HCT116 (cell line): ENCODE measurements around the gene GALNT11. TPM values are rescaled to one million over a fixed set of nuclear protein-coding genes. Genes with fewer than 3 reads are reported as not detected.

ENCODE experiments used
- ATAC-seq: fragments of 200-7000 bp; cut with Tn5 transposase; 2 replicates; pipeline ENCODE4 v1.9.1; 2020; ENCODE audit warnings: mild to moderate bottlenecking, moderate library complexity
- BruUV-seq: library from RNA; stranded (reverse); fragments of 400-500 nt; replicated peaks from 2 replicates; lab custom pipeline; 2021; lab: Mats Ljungman, UMichigan
- CTCF ChIA-PET: fragments of 300-600 bp; sonication (Branson Sonifier 250); formaldehyde crosslinking; loops from one replicate; lab custom pipeline; 2021; ENCODE audit warnings: antibody characterized with exemption; lab: Charles Lee
- POLR2A ChIA-PET: fragments of 300-600, 350-600 bp; sonication (Branson Sonifier 250); formaldehyde crosslinking; loops from one replicate; lab custom pipeline; 2021; ENCODE audit warnings: antibody characterized with exemption; lab: Charles Lee
- RAD21 ChIA-PET, 2 experiments: fragments of 300-600 bp; sonication (Branson Sonifier 250); formaldehyde crosslinking; loops; one replicate each; lab custom pipeline; 2023; ENCODE audit warnings: low total read pairs in 2 of 2; ENCODE audit not compliant: uncharacterized antibody in 2 of 2, unreplicated experiment in 2 of 2, low non-redundant PET in 1 of 2; lab: Charles Lee
- DNase-seq: peaks from one replicate; pipeline ENCODE4 v3.0.0-alpha.2; 2010; ENCODE audit warnings: low read depth, low spot score
- H2AFZ ChIP-seq: fragments of 200-600 bp; shearing (Covaris generic), sonication (generic); 2 replicates; pipeline ENCODE4 v1.6.1; 2017; ENCODE audit warnings: low read depth, mixed run types, mixed read lengths, antibody characterized with exemption, low read length; ENCODE audit not compliant: poor library complexity, severe bottlenecking
- H3K27ac ChIP-seq: 2 replicates; pipeline ENCODE4 v1.5.1; 2012; ENCODE audit warnings: low read depth, low read length
- H3K27me3 ChIP-seq: fragments of 200-600 bp; sonication (generic); 2 replicates; pipeline ENCODE4 v1.6.1; 2016; ENCODE audit warnings: mixed run types, low read length, mixed read lengths; ENCODE audit not compliant: insufficient read depth
- H3K36me3 ChIP-seq, 2 experiments: fragments of 200-500 bp in 1 of 2; fragments of 200-600 bp in 1 of 2; sonication (Bioruptor generic) in 1 of 2; sonication (generic) in 1 of 2; 2 replicates each; pipeline versions ENCODE4 v1.5.1 to v1.6.1; 2014 to 2016; ENCODE audit warnings: low read length in 2 of 2, inconsistent platforms in 1 of 2, mixed read lengths in 1 of 2, mixed run types in 1 of 2; ENCODE audit not compliant: insufficient read depth in 2 of 2, control insufficient read depth in 1 of 2
- H3K4me1 ChIP-seq, 2 experiments: fragments of 200-600 bp in 1 of 2; sonication (generic) in 1 of 2; 2 replicates each; pipeline versions ENCODE4 v1.5.1 to v1.6.1; 2012 to 2017; ENCODE audit warnings: low read length in 2 of 2, inconsistent platforms in 1 of 2, mild to moderate bottlenecking in 1 of 2, mixed read lengths in 1 of 2, mixed run types in 1 of 2, moderate library complexity in 1 of 2; ENCODE audit not compliant: insufficient read depth in 2 of 2, control insufficient read depth in 1 of 2
- H3K4me2 ChIP-seq: fragments of 200-600 bp; sonication (generic); 2 replicates; pipeline ENCODE4 v1.6.1; 2017; ENCODE audit warnings: mixed run types, low read length, mixed read lengths
- H3K4me3 ChIP-seq, 2 experiments: fragments of 200-600 bp in 1 of 2; sonication (generic) in 1 of 2; replicated peaks in 1 of 2; 2 replicates each; pipeline ENCODE4 v1.5.1; 2011 to 2016; ENCODE audit warnings: low read length in 2 of 2, control low read depth in 1 of 2, low read depth in 1 of 2, mild to moderate bottlenecking in 1 of 2, mixed read lengths in 1 of 2, mixed run types in 1 of 2
- H3K79me2 ChIP-seq: fragments of 200-600 bp; sonication (generic); 2 replicates; pipeline ENCODE4 v1.6.1; 2017; ENCODE audit warnings: mild to moderate bottlenecking, mixed run types, low read length, moderate library complexity, mixed read lengths; ENCODE audit not compliant: insufficient read depth
- H3K9ac ChIP-seq: fragments of 200-600 bp; sonication (generic); 2 replicates; pipeline ENCODE4 v1.6.1; 2016; ENCODE audit warnings: low read length, mixed read lengths
- H3K9me2 ChIP-seq: fragments of 200-600 bp; sonication (generic), shearing (Covaris generic); 2 replicates; pipeline ENCODE4 v1.6.1; 2017; ENCODE audit warnings: mixed run types, mild to moderate bottlenecking, moderate library complexity; ENCODE audit not compliant: insufficient read depth
- H3K9me3 ChIP-seq, 2 experiments: fragments of 200-500 bp in 1 of 2; fragments of 200-600 bp in 1 of 2; sonication (Bioruptor generic) in 1 of 2; sonication (generic) in 1 of 2; 2 replicates each; pipeline ENCODE4 v1.6.1; 2014 to 2017; ENCODE audit warnings: low read length in 2 of 2, mixed read lengths in 2 of 2, inconsistent platforms in 1 of 2, low read depth in 1 of 2, mild to moderate bottlenecking in 1 of 2, mixed run types in 1 of 2, moderate library complexity in 1 of 2; ENCODE audit not compliant: control insufficient read depth in 1 of 2, insufficient read depth in 1 of 2
- H4K20me1 ChIP-seq: fragments of 200-600 bp; sonication (generic), shearing (Covaris generic); 2 replicates; pipeline ENCODE4 v1.6.1; 2017; ENCODE audit warnings: mixed run types, mild to moderate bottlenecking, moderate library complexity; ENCODE audit not compliant: insufficient read depth
- ATF3 ChIP-seq: IDR thresholded peaks from 2 replicates; pipeline ENCODE4 v1.6.1; 2012
- CBX3 ChIP-seq: IDR thresholded peaks from 2 replicates; pipeline ENCODE4 v1.6.1; 2012; ENCODE audit warnings: low read depth
- CTCF ChIP-seq, 3 experiments: fragments of 200-600 bp in 1 of 3; sonication (generic) in 1 of 3; IDR thresholded peaks in 2 of 3; conservative IDR thresholded peaks in 1 of 3; 2 replicates each; pipeline ENCODE4 v1.5.1; 2012 to 2017; ENCODE audit warnings: low read depth in 2 of 3, low read length in 2 of 3, antibody characterized with exemption in 1 of 3, borderline replicate concordance in 1 of 3, control low read depth in 1 of 3, mild to moderate bottlenecking in 1 of 3, mixed read lengths in 1 of 3, mixed run types in 1 of 3, moderate library complexity in 1 of 3; ENCODE audit not compliant: insufficient read depth in 1 of 3
- EGR1 ChIP-seq: IDR thresholded peaks from 2 replicates; pipeline ENCODE4 v1.6.1; 2012; ENCODE audit warnings: low read depth
- ELF1 ChIP-seq: IDR thresholded peaks from 2 replicates; pipeline ENCODE4 v1.6.1; 2012; ENCODE audit warnings: low read depth, borderline replicate concordance
- EZH2 ChIP-seq: fragments of 200-600 bp; sonication (generic); IDR thresholded peaks from 2 replicates; pipeline ENCODE4 v1.6.1; 2017; ENCODE audit warnings: antibody characterized with exemption, mixed run types
- POLR2AphosphoS5 ChIP-seq: IDR thresholded peaks from 2 replicates; pipeline ENCODE4 v1.6.1; 2011; ENCODE audit warnings: mild to moderate bottlenecking, low read depth, low read length, moderate library complexity
- RAD21 ChIP-seq: IDR thresholded peaks from 2 replicates; pipeline ENCODE4 v1.6.1; 2012; ENCODE audit warnings: low read depth, mild to moderate bottlenecking
- REST ChIP-seq: IDR thresholded peaks from 2 replicates; pipeline ENCODE4 v1.6.1; 2012; ENCODE audit warnings: low read depth
- SP1 ChIP-seq: IDR thresholded peaks from 2 replicates; pipeline ENCODE4 v1.6.1; 2012; ENCODE audit warnings: low read depth
- YY1 ChIP-seq: IDR thresholded peaks from 2 replicates; pipeline ENCODE4 v1.6.1; 2011; ENCODE audit warnings: low read length, low read depth, moderate library complexity, mild to moderate bottlenecking; ENCODE audit not compliant: insufficient replicate concordance; ENCODE audit errors: extremely low read depth
- ZBTB33 ChIP-seq: IDR thresholded peaks from 2 replicates; pipeline ENCODE4 v1.6.1; 2011; ENCODE audit warnings: mild to moderate bottlenecking, low read length, moderate library complexity; ENCODE audit not compliant: insufficient replicate concordance; ENCODE audit errors: extremely low read depth
- intact Hi-C: fragments of 100-400 bp; cut with micrococcal nuclease; formaldehyde crosslinking; loops from 2 replicates; pipeline ENCODE4 v1.10.0; 2022
- total RNA-seq: library from RNA; stranded (reverse); gene quantifications from one replicate; pipeline ENCODE4 v1.2.1, GENCODE V29; 2021; ENCODE audit not compliant: unreplicated experiment

The GALNT11 gene
- total RNA-seq, 1 experiment from 2014 or later: 28.9 TPM

GRCh38 chr7:152162287-152162686 lies 136.8 kb downstream of the GALNT11 start:
- no peak overlapping the region for H3K9ac ChIP-seq
- ATAC-seq: no peak

More at GRCh38 chr7:152162287-152162686, 136.8 kb downstream of the GALNT11 start:
- Histone ChIP-seq H3K9me3 (no peaks in the 10 kb centered on the region), H3K27me3 (no peaks in the 10 kb centered on the region), H4K20me1 (no peaks in the 10 kb centered on the region), H3K79me2 (no peaks in the 10 kb centered on the region), H3K4me2 (no peak overlapping the region), H3K4me3 (no peak overlapping the region), H3K9me2 (no peaks in the 10 kb centered on the region), H2AFZ (no peak overlapping the region), H3K4me1 (no peaks in the 10 kb centered on the region), H3K36me3 (peaks cover 17 to 24% of the 10 kb centered on the region in 2 experiments; a peak in 3 of 4 replicates), H3K27ac (no peak overlapping the region)
- TF ChIP-seq REST (no peak), SP1 (no peak), EGR1 (no peak), CTCF (IDR thresholded peaks at IDR 0.05 in 2 of 3, conservative IDR thresholded peaks at IDR 0.05 in 1 of 3; ENCODE audit: borderline replicate concordance in 1 of 3, insufficient read depth in 1 of 3, low read depth in 2 of 3, low read length in 2 of 3) (no peak), YY1 (no peak), ATF3 (no peak), ELF1 (no peak), ZBTB33 (no peak), POLR2AphosphoS5 (no peak), EZH2 (no peak), CBX3 (no peak), RAD21 (no peak)
- RAD21 ChIA-PET: no interaction called here
- DNase-seq: no peak
- intact Hi-C loops: no loop called here
- POLR2A ChIA-PET: no interaction called here
- CTCF ChIA-PET: no interaction called here
- BruUV-seq: TSS peak; percentile 23
